SK-MEL-5 (cell line): Measurements from ENCODE around the gene TNFRSF21. TPM values are rescaled to one million over a fixed set of nuclear protein-coding genes. Genes with fewer than 3 reads are reported as not detected.
"Not testable (repeated sequence)": the region's sequence is repeated elsewhere in the genome, so short reads cannot be mapped to it uniquely, and the experiment has no call there.

Source experiments
- DNase-seq: peaks from one replicate; pipeline ENCODE4 v3.0.0-alpha.2; 2016; ENCODE audit warnings: low read depth, low spot score
- in situ Hi-C: cut with HindIII; loops from 2 replicates; pipeline ENCODE4 v1.10.0; 2016; ENCODE audit warnings: low sequenced_read_pairs, high pct_unique_total_duplicates, low pct_unique_long_range_greater_than_20kb
- total RNA-seq: library from RNA; depleted of rRNA; stranded (reverse); fragments of >200 nt; shearing (Covaris generic); gene quantifications from 2 replicates; pipeline ENCODE4 v1.2.3, GENCODE V29; 2014

Gene TNFRSF21
- total RNA-seq, 1 experiment from 2014 or later, result 15.0 TPM

DNA sequence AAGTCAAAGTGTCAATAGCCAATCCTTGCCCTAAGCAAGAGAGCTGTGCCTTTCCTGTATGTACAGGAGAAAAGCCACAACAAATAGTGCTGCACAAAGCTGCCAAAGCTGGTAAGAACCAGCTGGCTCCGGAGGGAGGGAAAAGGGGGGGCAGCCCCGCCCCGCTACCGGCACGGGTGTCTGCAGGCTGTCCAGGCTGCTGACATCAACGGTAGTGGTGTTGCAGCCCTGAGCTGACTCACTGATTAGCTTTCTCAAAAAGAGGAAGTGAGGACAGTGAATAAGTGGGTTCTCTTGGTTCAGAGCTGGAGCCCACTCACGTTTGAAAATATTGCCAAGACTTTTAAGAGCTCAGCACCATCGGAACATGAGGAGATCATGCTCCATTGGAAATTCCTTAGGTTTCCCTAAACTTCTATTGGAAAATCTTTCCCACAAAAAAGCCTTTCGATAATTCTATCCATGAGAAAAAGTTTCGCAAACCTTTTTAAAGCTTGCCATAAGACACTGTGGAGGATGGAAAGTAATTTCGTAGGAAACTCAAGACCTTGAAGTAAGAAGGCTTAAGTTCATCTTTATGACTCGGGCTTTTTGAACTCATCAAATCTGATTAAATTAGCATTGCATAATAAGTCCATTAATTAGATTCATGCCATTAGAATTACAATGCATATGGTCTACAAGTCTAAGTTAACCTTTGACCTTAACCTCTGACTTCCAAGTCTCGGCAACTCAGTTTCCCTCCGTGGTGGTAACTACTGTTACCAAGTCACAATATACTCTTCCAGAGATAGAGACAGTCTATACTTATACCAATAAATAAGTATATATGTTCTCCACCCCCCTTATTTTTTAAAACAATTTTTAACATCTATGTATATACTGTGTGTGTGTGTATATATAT lies 67.0 kb downstream of the TNFRSF21 start:
- in situ Hi-C loops, result no loop called here
- DNase-seq, result no peak

DNA sequence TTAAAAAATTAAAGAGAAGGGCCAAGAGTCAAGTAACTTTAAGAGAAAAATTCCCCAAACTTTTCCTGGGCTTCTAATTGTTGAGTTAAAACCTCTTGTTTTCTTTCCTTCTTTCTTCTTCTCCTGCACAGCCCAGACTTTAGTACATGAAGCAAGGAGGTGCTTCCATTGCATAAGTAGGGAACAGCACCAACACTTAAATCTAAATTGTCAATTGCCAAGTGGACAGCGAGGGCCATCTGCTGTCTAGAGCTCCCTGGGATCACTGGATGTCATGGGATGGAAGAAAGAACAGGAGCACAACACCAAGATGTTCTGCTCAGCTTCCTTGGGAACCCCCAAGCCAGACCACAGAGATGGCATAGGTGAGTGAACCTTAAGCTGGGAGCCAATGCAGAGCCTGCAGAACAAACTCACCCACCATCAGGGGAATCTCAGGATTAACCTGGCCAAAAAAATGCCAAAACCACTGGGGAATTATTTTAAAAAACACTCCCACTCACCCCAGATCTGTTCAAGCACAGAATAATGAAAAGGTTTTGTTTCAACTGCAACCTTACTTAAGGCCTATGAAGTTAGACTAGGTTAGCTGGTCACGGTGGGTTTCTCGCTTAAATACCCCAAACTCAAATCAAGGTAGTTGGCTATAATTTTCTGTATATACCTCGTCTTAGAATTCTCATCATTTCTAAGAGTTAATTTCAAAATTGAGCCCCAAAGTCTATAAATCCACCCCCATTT lies 67.8 kb downstream of the TNFRSF21 start:
- no peak for DNase-seq
- in situ Hi-C loops, result no loop called here

DNA sequence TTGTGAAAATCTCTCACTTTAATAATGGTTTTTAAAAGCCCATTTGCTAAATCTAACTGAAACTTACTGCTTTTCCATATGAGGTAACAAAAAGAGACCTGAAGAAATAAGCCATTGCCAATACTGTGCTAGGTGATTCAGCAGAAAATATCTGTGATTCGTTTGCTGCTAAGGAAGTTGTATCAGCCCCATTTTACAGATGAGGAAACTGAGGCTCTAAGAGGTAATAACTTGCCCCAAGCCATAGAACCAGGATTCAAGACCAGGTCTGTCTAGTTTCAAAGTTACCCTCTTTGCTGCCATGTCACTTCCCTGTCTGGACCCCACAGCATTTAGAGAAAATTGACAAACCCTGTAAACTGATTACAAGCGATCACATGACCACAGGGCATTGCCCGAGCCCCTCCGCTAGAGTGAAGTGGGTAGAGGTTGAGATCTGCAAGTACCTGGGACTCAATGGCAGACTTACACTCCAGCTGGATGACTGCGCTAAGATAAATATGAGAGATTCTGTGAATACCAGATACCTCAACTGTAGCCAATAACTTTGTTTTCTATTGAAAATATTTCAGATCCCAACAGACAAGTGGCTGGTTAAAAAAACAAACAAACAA lies 69.3 kb downstream of the TNFRSF21 start:
- no peak for DNase-seq
- in situ Hi-C loops, result no loop called here

DNA sequence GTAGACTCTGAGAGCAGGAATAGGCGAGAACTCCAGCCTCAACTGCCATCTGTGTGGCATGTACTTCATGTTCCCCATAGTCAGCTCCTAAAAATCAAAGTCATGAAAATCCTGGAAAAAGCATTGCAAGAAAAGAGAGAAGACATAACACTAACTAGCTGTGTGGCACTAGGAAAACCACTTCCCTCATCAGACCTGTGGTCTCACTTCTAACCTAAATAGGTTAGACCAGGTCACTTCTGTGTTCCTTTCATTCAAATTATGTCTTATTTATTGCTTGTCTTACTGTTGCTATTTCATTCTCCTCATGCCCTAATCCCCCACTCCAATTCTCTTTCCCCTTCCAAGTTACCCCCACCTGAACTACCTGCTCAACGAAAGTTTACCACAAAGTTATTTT lies 70.2 kb downstream of the TNFRSF21 start:
- DNase-seq, result no peak
- in situ Hi-C loops, result no loop called here

DNA sequence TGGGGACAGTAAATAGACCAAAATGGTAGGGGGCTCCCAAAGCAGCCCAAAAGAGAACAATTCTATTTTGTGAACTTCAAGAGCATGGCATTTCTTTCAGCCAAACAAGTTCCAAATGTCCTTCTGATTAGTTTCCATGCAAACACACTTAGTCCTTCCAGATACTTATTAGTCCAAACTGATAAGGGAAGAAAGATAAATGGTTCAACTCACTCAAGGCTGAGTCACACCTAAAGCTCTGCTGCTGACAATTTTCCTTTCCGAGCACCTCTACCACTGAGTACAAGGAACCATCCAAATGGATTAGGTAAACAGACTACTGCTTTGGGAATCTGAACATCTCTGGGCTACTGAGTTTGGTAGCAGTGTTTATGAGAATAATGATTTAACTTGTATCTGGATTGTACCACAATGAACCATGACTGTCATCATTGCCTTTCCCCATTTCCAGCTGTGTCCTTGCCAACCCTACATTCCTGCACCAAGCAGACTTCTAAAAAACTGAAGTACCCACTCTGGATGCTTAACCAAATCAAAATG lies 71.2 kb downstream of the TNFRSF21 start:
- in situ Hi-C loops, result no loop called here
- no peak for DNase-seq

DNA sequence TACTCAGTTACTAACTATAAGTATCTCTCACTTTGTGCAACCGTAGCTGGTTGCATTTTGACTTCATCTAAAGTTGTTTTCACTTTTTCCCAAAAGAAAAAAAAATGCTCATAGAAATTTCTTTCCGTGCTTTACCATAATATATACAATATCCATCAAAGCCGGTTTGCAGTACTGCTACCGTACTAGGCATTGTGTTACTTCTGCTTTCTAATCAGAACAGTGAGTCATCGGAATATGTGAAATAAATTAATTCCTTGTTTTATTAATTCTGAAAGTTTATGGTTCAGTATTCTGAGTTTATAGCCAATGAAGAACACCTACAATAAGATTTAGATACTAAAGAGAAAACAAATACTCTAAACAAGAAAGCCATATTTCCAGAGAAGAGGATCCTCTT lies 72.5 kb downstream of the TNFRSF21 start:
- in situ Hi-C loops, result no loop called here
- DNase-seq, result no peak

DNA sequence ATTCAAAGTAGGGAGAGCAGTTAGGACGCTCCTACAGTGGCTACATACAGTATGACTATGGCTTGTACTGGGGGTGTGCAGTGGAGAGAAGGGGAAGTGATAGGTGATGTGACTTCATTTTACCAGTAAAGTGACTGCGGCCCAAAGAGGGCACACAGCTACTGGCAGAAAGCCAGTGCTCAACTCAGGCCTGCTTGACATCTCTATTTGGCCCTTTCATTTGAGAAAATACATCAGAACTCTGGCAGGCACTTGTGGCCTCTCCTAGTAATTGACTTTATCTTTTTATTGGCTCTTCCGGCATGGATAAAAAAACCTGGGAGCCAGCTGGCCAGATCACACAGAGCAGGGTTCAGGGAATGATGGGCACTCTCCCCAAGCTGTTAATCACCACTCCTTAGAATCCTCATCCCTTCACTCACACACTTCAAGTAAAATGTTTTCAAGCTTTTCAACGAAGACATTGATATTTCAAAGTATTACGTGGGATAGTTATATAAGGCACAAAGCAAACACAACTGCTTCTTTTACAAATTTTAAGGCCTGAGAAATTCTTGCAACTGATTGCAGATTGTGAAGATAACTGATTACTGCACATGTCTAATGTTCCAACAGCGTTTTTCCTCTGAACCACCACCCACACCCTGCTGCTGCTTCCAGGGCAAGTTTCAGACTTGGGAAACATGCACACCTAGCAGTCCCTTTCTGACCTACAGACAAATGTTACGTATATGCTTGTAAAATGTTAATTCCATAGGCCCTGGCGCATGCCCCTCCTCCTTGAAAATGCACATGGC lies 73.5 kb downstream of the TNFRSF21 start:
- DNase-seq, result no peak
- in situ Hi-C loops, result no loop called here

DNA sequence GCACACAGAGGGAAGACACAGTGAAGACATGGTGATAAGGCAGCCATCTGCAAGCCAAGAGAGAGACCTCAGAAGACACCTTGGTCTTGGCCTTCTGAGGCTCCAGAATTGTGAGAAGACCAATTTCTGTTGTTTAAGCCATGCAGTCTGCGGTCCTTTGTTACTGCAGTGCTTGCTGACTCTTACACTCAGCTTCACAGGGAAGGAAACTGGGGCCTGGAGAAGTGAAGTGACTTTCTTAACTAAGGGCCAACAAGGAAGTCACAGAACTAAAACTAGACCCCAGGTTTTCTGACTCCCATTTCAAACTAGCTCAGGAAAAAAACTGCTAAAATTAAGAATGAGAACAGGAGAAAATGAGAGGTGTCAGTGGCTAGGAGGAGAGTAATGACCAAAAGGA lies 74.3 kb downstream of the TNFRSF21 start:
- DNase-seq, result no peak
- in situ Hi-C loops, result no loop called here

DNA sequence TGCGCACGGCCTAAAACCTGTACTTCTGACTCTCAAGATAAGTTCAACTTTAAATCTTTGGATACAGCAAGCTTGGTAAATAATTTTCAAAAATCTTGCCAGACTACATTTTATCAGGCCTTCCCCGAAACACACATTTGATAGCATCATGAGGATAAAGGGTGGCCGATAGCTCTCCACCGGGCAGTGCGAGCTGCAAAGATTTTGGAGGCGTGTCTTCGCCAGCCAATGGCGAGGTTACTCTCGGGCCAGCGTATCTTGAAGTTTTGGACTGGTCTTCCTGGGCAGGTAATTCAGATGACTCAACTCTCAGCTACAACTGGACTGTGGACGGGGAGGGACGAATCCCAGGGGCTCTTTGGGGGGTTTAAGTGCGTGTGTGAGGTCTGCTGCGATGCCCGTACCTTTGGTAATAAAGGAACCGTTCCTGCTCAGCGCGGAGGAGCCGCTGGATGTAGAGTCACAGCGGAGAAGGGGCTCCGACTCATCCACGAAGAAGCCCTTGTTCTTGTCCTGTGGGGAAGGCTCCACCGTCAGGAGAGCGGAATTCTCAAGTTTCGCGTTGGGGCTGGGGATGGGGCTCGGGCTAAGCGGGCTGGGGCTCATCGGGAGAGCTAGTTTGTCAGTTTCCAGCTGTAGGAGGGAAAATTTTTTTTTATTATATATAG lies 75.3 kb downstream of the TNFRSF21 start:
- in situ Hi-C loops, result no loop called here
- no peak for DNase-seq

DNA sequence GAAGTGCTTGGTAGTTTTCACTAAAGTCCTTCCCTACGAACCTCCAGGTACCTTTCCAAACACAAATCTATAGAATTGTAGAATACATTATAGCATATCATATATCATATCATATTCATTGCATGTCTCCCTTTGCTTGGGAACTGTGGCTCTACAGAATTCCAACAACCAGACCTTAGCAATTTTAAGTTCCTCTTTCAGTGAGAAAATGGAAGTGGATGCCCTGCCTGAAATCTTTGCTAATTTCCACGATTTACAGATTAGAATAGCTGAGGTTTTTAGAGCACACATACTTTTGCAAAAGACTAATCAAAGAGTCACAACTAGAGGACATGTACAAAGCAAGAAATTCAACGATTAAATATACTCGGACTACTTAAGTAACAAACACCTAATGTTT lies 78.6 kb downstream of the TNFRSF21 start:
- in situ Hi-C loops, result no loop called here
- no peak for DNase-seq

DNA sequence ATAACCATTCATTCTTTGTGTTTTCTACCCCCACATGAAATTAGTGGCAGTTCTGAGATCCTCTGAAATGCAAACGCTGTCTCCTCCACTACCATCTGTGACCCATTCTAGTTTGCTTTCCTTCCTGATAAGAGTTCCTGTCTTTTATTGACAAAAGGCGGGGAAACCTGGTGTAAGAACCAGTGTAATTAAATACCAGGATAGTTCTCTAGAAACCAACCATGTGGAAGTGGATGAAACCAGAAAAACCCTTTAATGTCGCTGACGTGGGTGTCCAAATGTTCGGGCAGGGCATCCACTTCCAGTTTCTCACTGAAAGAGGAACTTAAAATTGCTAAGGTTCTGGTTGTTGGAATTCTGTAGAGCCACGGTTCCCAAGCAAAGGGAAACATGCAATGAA lies 79.1 kb downstream of the TNFRSF21 start:
- in situ Hi-C loops, result no loop called here

DNA sequence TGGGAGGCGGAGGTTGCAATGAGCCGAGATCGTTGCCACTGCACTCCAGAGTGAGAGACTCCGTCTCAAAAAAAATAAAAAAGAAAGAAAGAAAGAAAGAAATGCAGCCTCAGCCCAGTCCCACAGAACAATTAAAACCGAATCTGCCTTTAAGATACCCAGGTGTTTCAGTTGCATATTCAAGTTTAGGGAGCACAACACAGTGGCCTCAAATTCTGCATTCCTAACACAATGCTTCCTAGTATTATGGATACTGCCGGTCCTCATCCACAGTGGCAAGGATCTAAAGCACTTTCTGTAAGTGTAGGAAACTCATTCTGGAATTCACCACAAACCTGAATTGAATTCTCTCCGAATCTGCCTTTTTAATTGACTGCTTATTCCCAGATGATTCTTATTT lies 80.5 kb downstream of the TNFRSF21 start:
- DNase-seq, result no peak
- in situ Hi-C loops, result no loop called here

More for the DNA sequence above, 79.1 kb downstream of the TNFRSF21 start:
- no peak for DNase-seq

DNA sequence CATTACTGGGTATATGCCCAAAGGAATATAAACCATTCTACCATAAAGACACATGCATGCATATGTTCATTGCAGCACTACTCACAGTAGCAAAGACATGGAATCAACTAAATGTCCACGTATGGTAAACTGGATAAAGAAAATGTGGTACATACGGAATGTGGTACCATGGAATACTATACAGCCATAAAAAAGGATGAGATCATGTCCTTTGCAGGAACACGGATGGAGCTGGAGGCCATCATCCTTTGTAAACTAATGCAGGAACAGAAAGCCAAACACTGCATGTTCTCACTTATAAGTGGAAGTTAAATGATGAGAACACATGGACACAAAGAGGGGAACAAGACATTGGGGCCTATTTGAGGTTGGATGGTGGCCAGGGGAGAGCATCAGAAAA lies 81.6 kb downstream of the TNFRSF21 start:
- in situ Hi-C loops, DNase-seq: not testable (repeated sequence)

DNA sequence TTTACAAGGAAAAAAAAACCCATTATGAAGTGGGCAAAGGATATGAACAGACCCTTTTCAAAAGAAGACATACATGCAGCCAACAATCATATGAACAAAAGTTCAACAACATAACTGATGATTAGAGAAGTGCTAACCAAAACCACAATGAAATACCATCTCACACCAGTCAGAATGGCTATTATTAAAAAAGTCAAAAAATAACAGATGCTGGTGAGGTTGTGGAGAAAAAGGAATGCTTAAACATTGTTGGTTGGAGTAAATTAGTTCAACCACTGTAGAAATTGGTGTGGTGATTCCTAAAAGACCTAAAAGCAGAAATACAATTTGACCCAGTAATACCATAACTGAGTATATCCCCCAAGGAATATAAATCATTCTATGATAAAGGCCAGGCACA lies 86.5 kb downstream of the TNFRSF21 start:
- DNase-seq, in situ Hi-C loops: not testable (repeated sequence)

DNA sequence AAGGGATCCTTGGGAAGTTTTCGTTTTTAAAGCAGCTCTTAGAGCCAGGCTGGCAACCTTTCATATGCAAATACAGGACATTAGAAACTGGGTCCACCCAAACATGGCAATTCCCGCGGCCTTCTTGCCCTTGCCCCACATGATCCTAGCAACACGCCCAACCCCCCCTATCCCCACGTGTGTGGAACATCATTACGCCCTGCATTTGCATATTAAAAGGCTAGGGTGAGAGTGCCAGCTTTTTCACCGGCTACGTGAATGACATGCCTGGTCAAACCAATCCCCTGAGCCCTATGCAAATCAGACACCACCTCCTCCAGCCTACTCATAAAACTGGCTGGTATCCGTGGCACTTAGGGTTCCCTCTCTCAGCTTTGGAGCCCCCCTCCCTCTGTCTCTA lies 88.1 kb downstream of the TNFRSF21 start:
- in situ Hi-C loops, result no loop called here

DNA sequence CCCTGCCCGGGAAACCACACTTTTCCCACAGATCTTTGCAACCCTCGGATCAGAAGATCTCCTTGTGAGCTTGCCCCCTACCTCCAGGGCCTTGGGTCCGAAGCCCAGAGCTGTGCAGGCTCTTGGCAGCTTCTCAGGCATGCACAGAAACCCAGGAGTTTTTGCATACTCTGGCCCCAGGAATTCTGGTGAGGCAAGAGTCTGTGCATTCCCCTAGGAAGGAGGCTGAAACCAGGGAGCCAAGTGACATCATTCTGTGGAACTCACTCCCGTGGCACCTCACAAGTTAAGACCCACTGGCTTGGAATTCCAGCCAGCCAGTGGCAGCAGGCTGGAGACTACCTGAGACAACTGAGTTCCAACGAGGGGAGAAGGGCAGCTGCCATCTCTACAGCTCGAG lies 100.1 kb downstream of the TNFRSF21 start:
- in situ Hi-C loops, result no loop called here

More for the DNA sequence above, 88.1 kb downstream of the TNFRSF21 start:
- DNase-seq, result no peak

DNA sequence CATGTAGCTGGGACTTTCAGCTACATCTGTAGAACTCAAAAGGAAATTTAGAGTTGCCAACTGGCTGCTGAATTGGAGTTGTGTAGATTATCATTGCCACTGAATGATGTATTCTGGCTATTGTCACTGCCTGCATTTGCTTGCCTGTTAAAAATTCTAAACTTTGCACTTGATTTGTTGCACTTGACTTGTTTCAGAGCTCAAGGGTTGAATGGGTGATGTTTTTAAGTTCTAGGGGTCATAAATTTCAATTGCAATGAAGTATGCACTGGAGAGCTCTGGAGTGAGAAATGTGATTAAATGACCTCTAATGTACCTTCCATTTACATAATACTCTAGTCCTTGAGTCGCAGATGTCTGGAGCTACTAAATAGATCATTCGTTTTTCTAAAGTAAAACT lies 102.4 kb downstream of the TNFRSF21 start:
- DNase-seq, result no peak
- in situ Hi-C loops, result no loop called here

More for the DNA sequence above, 100.1 kb downstream of the TNFRSF21 start:
- DNase-seq, result no peak
